GM12878 (cell line): ENCODE results near the gene MEF2D. TPM values are rescaled to one million over a fixed set of nuclear protein-coding genes. Genes with fewer than 3 reads are reported as not detected.

Experiments used
- ATAC-seq: fragments of 200-7000 bp; cut with Tn5 transposase; 3 replicates; pipeline ENCODE4 v1.9.1; 2020; ENCODE audit warnings: mild to moderate bottlenecking, moderate library complexity
- BruUV-seq: library from RNA; stranded (reverse); fragments of 400-500 nt; replicated peaks from 2 replicates; lab custom pipeline; 2021; lab: Mats Ljungman, UMichigan
- CTCF ChIA-PET: fragments of 300-600 bp; sonication (Branson Sonifier 250); formaldehyde crosslinking; extraction: SDS; loops from one replicate; lab custom pipeline; 2021; ENCODE audit warnings: inconsistent platforms; lab: Yijun Ruan, JAX
- POLR2A ChIA-PET: fragments of 350-600 bp; formaldehyde crosslinking; extraction: SDS; loops from one replicate; lab custom pipeline; 2021; ENCODE audit warnings: inconsistent platforms; lab: Charles Lee
- RAD21 ChIA-PET: fragments of 300-600 bp; sonication (Branson Sonifier 250); formaldehyde crosslinking; loops from one replicate; lab custom pipeline; 2023; ENCODE audit warnings: antibody characterized with exemption; ENCODE audit not compliant: unreplicated experiment; lab: Charles Lee
- SMC1A ChIA-PET: fragments of 300-600 bp; sonication (Branson Sonifier 250); formaldehyde crosslinking; loops from one replicate; lab custom pipeline; 2023; ENCODE audit not compliant: unreplicated experiment, uncharacterized antibody; lab: Charles Lee
- DNase-seq: peaks from one replicate; pipeline ENCODE4 v3.0.0-alpha.2; 2011; ENCODE audit warnings: low read depth, low spot score
- FAIRE-seq: peaks from 3 replicates; lab custom pipeline; 2011; peaks lifted over from hg19 to GRCh38; lab: Jason Lieb, UNC
- H2AFZ ChIP-seq: 2 replicates; pipeline ENCODE4 v1.6.0; 2011; ENCODE audit warnings: low read depth, low read length, control low read depth; ENCODE audit not compliant: control insufficient read depth
- H3K27ac ChIP-seq: 2 replicates; pipeline ENCODE4 v1.5.1; 2011; ENCODE audit warnings: control low read depth; ENCODE audit not compliant: control insufficient read depth, insufficient read depth
- H3K27me3 ChIP-seq, 2 experiments: replicated peaks in 1 of 2; 2 replicates each; pipeline versions ENCODE4 v1.6.0 to v1.6.1; 2011; ENCODE audit warnings: low read length in 1 of 2; ENCODE audit not compliant: control insufficient read depth in 2 of 2, insufficient read depth in 2 of 2
- H3K36me3 ChIP-seq, 2 experiments: 2 replicates each; pipeline ENCODE4 v1.5.1; 2011; ENCODE audit warnings: low read length in 1 of 2; ENCODE audit not compliant: control insufficient read depth in 2 of 2, insufficient read depth in 2 of 2
- H3K4me1 ChIP-seq: 2 replicates; pipeline ENCODE4 v1.6.1; 2011; ENCODE audit warnings: mild to moderate bottlenecking, low read length, moderate library complexity, mixed read lengths; ENCODE audit not compliant: control insufficient read depth, insufficient read depth
- H3K4me2 ChIP-seq: 2 replicates; pipeline ENCODE4 v1.6.0; 2011; ENCODE audit warnings: control low read depth; ENCODE audit not compliant: control insufficient read depth, insufficient read depth
- H3K4me3 ChIP-seq: fragments of 200-600 bp; sonication (generic); 2 replicates; pipeline ENCODE4 v1.5.1; 2016
- H3K79me2 ChIP-seq: 2 replicates; pipeline ENCODE4 v1.6.0; 2011; ENCODE audit warnings: low read length; ENCODE audit not compliant: control insufficient read depth, insufficient read depth
- H3K9ac ChIP-seq: 2 replicates; pipeline ENCODE4 v1.8.0; 2011; ENCODE audit warnings: low read length, control low read depth, mixed read lengths; ENCODE audit not compliant: control insufficient read depth, insufficient read depth
- H3K9me3 ChIP-seq: replicated peaks from 3 replicates; pipeline ENCODE4 v1.5.1; 2011; ENCODE audit warnings: mild to moderate bottlenecking, low read length; ENCODE audit not compliant: control insufficient read depth, insufficient read depth
- H4K20me1 ChIP-seq: 2 replicates; pipeline ENCODE4 v1.6.0; 2011; ENCODE audit not compliant: control insufficient read depth, insufficient read depth
- ATF7 ChIP-seq: fragments of 450-650 bp; IDR thresholded peaks from 2 replicates; pipeline ENCODE4 v1.6.1; 2016; ENCODE audit warnings: low read depth, mild to moderate bottlenecking
- CBX5 ChIP-seq: sonication (generic); IDR thresholded peaks from 2 replicates; pipeline ENCODE4 v1.6.1; 2016; ENCODE audit warnings: low read depth, moderate library complexity, mild to moderate bottlenecking, inconsistent platforms
- CHD1 ChIP-seq: IDR thresholded peaks from 2 replicates; pipeline ENCODE4 v1.6.1; 2012; ENCODE audit warnings: low read depth, low read length, improper control_type of control experiment
- FOXK2 ChIP-seq: fragments of 450-650 bp; IDR thresholded peaks from 2 replicates; pipeline ENCODE4 v1.6.1; 2017; ENCODE audit warnings: mild to moderate bottlenecking, moderate library complexity
- GATAD2B ChIP-seq: fragments of 450-650 bp; conservative IDR thresholded peaks from 2 replicates; pipeline ENCODE4 v1.6.1; 2017; ENCODE audit warnings: low read depth, mild to moderate bottlenecking, moderate library complexity
- KDM1A ChIP-seq: fragments of 200-600 bp; sonication (generic); IDR thresholded peaks from 2 replicates; pipeline ENCODE4 v1.6.1; 2016; ENCODE audit warnings: borderline replicate concordance
- MTA3 ChIP-seq: IDR thresholded peaks from 2 replicates; pipeline ENCODE4 v1.6.1; 2012; ENCODE audit warnings: low read length, inconsistent platforms, borderline replicate concordance
- NBN ChIP-seq: fragments of 450-650 bp; IDR thresholded peaks from 2 replicates; pipeline ENCODE4 v1.6.1; 2016
- PML ChIP-seq: IDR thresholded peaks from 2 replicates; pipeline ENCODE4 v1.6.1; 2012; ENCODE audit warnings: low read length, inconsistent platforms
- RELA ChIP-seq: fragments of 450-650 bp; IDR thresholded peaks from 2 replicates; pipeline ENCODE4 v1.8.0; 2014; ENCODE audit warnings: borderline replicate concordance; ENCODE audit not compliant: partially characterized antibody
- SMAD1 ChIP-seq: fragments of 450-650 bp; IDR thresholded peaks from 2 replicates; pipeline ENCODE4 v1.6.1; 2018; ENCODE audit warnings: mild to moderate bottlenecking, low read depth; ENCODE audit not compliant: partially characterized antibody
- SMC3 ChIP-seq: IDR thresholded peaks from 2 replicates; pipeline ENCODE4 v1.6.1; 2011; ENCODE audit warnings: low read length, improper control_type of control experiment, borderline replicate concordance
- SREBF2 ChIP-seq: IDR thresholded peaks from 2 replicates; pipeline ENCODE4 v1.6.1; 2012; ENCODE audit warnings: mild to moderate bottlenecking, low read length
- ZNF207 ChIP-seq: fragments of 450-650 bp; IDR thresholded peaks from 2 replicates; pipeline ENCODE4 v1.6.1; 2014; ENCODE audit warnings: antibody characterized with exemption, mild to moderate bottlenecking, borderline replicate concordance
- WGBS: methylation state at CpG from one replicate; pipeline ENCODE4 v1.1.6; 2016; ENCODE audit warnings: low lambda C conversion rate; ENCODE audit not compliant: insufficient replicate concordance, insufficient coverage; ENCODE audit errors: missing lambda C conversion rate; 5-methylcytosine and 5-hydroxymethylcytosine counted together
- in situ Hi-C: fragments of 300-500 bp; cut with MboI; formaldehyde crosslinking; loops from 9 replicates; pipeline ENCODE4 v1.14.3; 2018; ENCODE audit warnings: mixed read lengths
- intact Hi-C: fragments of 100-400 bp; cut with micrococcal nuclease; formaldehyde crosslinking; loops from one replicate; pipeline ENCODE4 v1.14.2; 2022; ENCODE audit not compliant: unreplicated experiment
- polyA plus RNA-seq, 11 experiments: library from polyadenylated mRNA; depleted of rRNA in 4 of 11; unstranded in 6 of 11; stranded (reverse) in 5 of 11; fragments of >200 nt; fragmentation: Nextera tagmentation in 4 of 11; fragmentation: Illumina TruSeq in 1 of 11; extraction: Ambion mirVana in 4 of 11; extraction: Trizol in 1 of 11; gene quantifications; 1 replicate in 1 of 11; 2 replicates in 10 of 11; pipeline versions ENCODE4 v1.2.1 to v1.2.3, GENCODE V29; 2011 to 2016; ENCODE audit warnings: inconsistent platforms in 2 of 11, missing spikeins in 2 of 11, low read depth in 1 of 11
- total RNA-seq, 4 experiments: library from RNA; depleted of rRNA in 3 of 4; stranded (reverse); fragments of >200 nt in 3 of 4; fragmentation: Illumina TruSeq in 1 of 4; extraction: Trizol in 1 of 4; gene quantifications; 2 replicates each; pipeline versions ENCODE4 v1.2.1 to v1.2.3, GENCODE V29; 2013 to 2021
- TF ChIP-seq, protein P1 (sequence below): IDR thresholded peaks from 2 replicates; pipeline ENCODE4 v1.6.1; 2011; ENCODE audit warnings: mild to moderate bottlenecking, low read depth, low read length, moderate library complexity; ENCODE audit not compliant: insufficient replicate concordance
- TF ChIP-seq, protein P2 (sequence below): IDR thresholded peaks from 2 replicates; pipeline ENCODE4 v1.6.1; 2011; ENCODE audit warnings: low read depth, mild to moderate bottlenecking, low read length, moderate library complexity, borderline replicate concordance; ENCODE audit errors: extremely low read depth
- TF ChIP-seq, protein P3 (sequence below): fragments of 450-650 bp; IDR thresholded peaks from 2 replicates; pipeline ENCODE4 v1.6.1; 2017; ENCODE audit warnings: mild to moderate bottlenecking, low read depth, inconsistent platforms; ENCODE audit not compliant: poor library complexity, severe bottlenecking
- TF ChIP-seq, protein P4 (sequence below): fragments of 450-650 bp; conservative IDR thresholded peaks from 2 replicates; pipeline ENCODE4 v1.6.1; 2017; ENCODE audit warnings: mild to moderate bottlenecking, moderate library complexity

The MEF2D gene
- total and polyA plus RNA-seq, 10 of the 15 experiments (the other 5 are each of a cell fraction or from before 2014, with no cell fraction given) = 0.61 to 53.0 (median 15.2) TPM

DNA sequence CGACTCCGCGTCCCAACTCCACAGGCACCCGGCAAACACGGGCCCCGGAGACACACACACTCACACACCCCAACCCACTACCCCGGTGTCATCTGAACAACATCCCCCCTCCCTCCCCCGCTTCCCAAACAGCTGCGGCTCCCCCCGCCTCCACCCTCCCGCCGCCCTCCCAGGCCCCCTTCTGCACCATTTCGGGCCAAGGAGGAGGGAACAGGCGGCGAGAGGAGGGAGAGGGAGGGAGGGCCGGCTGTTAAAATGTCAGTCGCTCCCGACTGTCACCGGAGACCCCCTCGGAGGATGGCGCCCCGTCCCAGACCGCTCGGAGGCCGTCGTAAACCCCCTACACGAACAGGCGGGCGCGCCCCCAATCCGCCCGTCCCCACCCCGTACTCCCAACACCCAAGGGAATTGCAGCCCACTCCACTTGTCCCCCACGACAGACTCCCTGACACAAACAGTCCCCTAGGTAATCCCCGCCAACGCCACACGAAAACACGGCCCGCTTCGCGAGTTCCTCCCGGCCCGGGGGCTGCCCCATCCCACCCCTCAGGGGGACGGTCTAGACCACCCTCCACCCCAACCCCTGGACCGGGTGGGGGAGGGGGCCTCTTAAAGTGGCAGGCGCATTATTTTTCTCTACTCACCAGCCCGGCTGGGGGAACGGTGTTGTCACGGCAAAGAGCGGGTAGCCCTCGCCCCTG lies 583 bp downstream of the MEF2D start:
- Histone ChIP-seq H3K4me3 (peak overlapping the region; percentile 92), H3K36me3 (no peaks in the 10 kb centered on the region; a peak in 1 of 4 replicates), H2AFZ (no peak overlapping the region), H3K9ac (peak overlapping the region; percentile 91), H3K4me1 (peaks cover 56% of the 10 kb centered on the region), H4K20me1 (no peaks in the 10 kb centered on the region), H3K9me3 (no peaks in the 10 kb centered on the region), H3K27ac (peak overlapping the region; percentile 97), H3K79me2 (peaks cover 59% of the 10 kb centered on the region), H3K4me2 (peak overlapping the region; percentile 20; the same call in 1 of the 2 replicates), H3K27me3 (no peaks in the 10 kb centered on the region)
- CTCF ChIA-PET = interaction anchor here (1.4 to 10.0 kb wide), 5 partner anchors 8 to 54 kb away, joined by 6 to 175 read pairs (median 26); no protein-coding TSS in a partner anchor
- BruUV-seq = TSS peak; percentile 82
- 2% methylated on average over 42 of the region's 51 CpGs for WGBS
- FAIRE-seq (no peak), DNase-seq (no peak), ATAC-seq (no peak)
- intact Hi-C loops (loop anchor here (2.0 to 10.0 kb wide), 3 partner anchors 19 to 267 kb away; partner anchors contain the start of genes MRPL24 and PRCC), in situ Hi-C loops (no loop called here)
- SMC1A ChIA-PET = interaction anchor here (0.5 to 21.2 kb wide), 6 partner anchors 3 to 101 kb away, joined by 3 to 460 read pairs (median 13); partner anchors contain the start of genes GPATCH4 and MEF2D
- POLR2A ChIA-PET = interaction anchor here (0.6 to 23.9 kb wide), 11 partner anchors 4 to 219 kb away, joined by 3 to 630 read pairs (median 8); partner anchors contain the start of genes MEF2D and NAXE
- RAD21 ChIA-PET = interaction anchor here (0.6 to 5.8 kb wide), 13 partner anchors 8 to 350 kb away, joined by 3 to 323 read pairs (median 4); no protein-coding TSS in a partner anchor
- TF ChIP-seq CHD1 (no peak; the same call in 1 of the 2 replicates), MTA3 (no peak), SMC3 (no peak), FOXK2 (no peak), NBN (peak; percentile 47; the same call in 1 of the 2 replicates), SREBF2 (no peak), RELA (peak; percentile 23), KDM1A (no peak), ATF7 (no peak), GATAD2B (peak; percentile 43; the same call in 1 of the 2 replicates), PML (no peak), CBX5 (no peak), ZNF207 (0 out of 2 replicates have a peak, but pooled peaks have one; percentile 51), SMAD1 (no peak)
- TF ChIP-seq, protein P1, sequence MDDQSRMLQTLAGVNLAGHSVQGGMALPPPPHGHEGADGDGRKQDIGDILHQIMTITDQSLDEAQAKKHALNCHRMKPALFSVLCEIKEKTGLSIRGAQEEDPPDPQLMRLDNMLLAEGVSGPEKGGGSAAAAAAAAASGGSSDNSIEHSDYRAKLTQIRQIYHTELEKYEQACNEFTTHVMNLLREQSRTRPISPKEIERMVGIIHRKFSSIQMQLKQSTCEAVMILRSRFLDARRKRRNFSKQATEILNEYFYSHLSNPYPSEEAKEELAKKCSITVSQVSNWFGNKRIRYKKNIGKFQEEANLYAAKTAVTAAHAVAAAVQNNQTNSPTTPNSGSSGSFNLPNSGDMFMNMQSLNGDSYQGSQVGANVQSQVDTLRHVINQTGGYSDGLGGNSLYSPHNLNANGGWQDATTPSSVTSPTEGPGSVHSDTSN = no peak
- TF ChIP-seq, protein P2, sequence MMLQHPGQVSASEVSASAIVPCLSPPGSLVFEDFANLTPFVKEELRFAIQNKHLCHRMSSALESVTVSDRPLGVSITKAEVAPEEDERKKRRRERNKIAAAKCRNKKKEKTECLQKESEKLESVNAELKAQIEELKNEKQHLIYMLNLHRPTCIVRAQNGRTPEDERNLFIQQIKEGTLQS = no peak
- TF ChIP-seq, protein P3, sequence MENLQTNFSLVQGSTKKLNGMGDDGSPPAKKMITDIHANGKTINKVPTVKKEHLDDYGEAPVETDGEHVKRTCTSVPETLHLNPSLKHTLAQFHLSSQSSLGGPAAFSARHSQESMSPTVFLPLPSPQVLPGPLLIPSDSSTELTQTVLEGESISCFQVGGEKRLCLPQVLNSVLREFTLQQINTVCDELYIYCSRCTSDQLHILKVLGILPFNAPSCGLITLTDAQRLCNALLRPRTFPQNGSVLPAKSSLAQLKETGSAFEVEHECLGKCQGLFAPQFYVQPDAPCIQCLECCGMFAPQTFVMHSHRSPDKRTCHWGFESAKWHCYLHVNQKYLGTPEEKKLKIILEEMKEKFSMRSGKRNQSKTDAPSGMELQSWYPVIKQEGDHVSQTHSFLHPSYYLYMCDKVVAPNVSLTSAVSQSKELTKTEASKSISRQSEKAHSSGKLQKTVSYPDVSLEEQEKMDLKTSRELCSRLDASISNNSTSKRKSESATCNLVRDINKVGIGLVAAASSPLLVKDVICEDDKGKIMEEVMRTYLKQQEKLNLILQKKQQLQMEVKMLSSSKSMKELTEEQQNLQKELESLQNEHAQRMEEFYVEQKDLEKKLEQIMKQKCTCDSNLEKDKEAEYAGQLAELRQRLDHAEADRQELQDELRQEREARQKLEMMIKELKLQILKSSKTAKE = no peak
- TF ChIP-seq, protein P4, sequence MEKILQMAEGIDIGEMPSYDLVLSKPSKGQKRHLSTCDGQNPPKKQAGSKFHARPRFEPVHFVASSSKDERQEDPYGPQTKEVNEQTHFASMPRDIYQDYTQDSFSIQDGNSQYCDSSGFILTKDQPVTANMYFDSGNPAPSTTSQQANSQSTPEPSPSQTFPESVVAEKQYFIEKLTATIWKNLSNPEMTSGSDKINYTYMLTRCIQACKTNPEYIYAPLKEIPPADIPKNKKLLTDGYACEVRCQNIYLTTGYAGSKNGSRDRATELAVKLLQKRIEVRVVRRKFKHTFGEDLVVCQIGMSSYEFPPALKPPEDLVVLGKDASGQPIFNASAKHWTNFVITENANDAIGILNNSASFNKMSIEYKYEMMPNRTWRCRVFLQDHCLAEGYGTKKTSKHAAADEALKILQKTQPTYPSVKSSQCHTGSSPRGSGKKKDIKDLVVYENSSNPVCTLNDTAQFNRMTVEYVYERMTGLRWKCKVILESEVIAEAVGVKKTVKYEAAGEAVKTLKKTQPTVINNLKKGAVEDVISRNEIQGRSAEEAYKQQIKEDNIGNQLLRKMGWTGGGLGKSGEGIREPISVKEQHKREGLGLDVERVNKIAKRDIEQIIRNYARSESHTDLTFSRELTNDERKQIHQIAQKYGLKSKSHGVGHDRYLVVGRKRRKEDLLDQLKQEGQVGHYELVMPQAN = no peak
